Measurements from ENCODE around the gene DNAJC16. TPM values are rescaled to one million over a fixed set of nuclear protein-coding genes. Genes with fewer than 3 reads are reported as not detected.

DNAJC16 gene
- total RNA-seq, 1 donor from 2014 or later: 35.9 TPM

GRCh38 chr1:15524283-15525049 is 2.2 kb upstream of the DNAJC16 start:
- peaks cover 49% of the 10 kb centered on the region for H3K4me1 Mint-ChIP-seq
- peak overlapping the region; percentile 87 for H3K4me3 Mint-ChIP-seq
- intact Hi-C loops (cut with micrococcal nuclease): loop anchor here (1.0 to 10.0 kb wide), 11 partner anchors 93 to 1910 kb away; partner anchors contain the start of genes DDI2, PRDM2, RCC2 and SDHB
- ChIA-PET CTCF (interaction anchor here (1.0 kb wide), 1 partner anchor 9 kb away, joined by 3 read pairs; no protein-coding TSS in a partner anchor), POLR2A (interaction anchor here (0.9 to 1.1 kb wide), 4 partner anchors 93 to 1381 kb away, joined by 4 to 11 read pairs (median 6); partner anchors contain the start of genes DDI2 and ZBTB17)
- peak overlapping the region; percentile 99 for H3K27ac Mint-ChIP-seq
- peaks cover 10% of the 10 kb centered on the region for H3K36me3 Mint-ChIP-seq (ENCODE audit: low read depth)
- H3K9me3 Mint-ChIP-seq: no peaks in the 10 kb centered on the region
- ATAC-seq (ENCODE audit: low read depth) (peak; percentile 56), DNase-seq (peak; percentile 99)
- TF ChIP-seq CTCF (IDR thresholded peaks at IDR 0.05): no peak
- no peaks in the 10 kb centered on the region for H3K27me3 Mint-ChIP-seq

GRCh38 chr1:15525050-15526020 is 1.3 kb upstream of the DNAJC16 start:
- Mint-ChIP-seq H3K4me1 (peaks cover 48% of the 10 kb centered on the region), H3K9me3 (no peaks in the 10 kb centered on the region), H3K27me3 (no peaks in the 10 kb centered on the region), H3K36me3 (ENCODE audit: low read depth) (peaks cover 12% of the 10 kb centered on the region), H3K4me3 (peak overlapping the region; percentile 87), H3K27ac (peak overlapping the region; percentile 99)
- intact Hi-C loops (cut with micrococcal nuclease): loop anchor here (1.0 to 10.0 kb wide), 12 partner anchors 46 to 1909 kb away; partner anchors contain the start of genes PLEKHM2, PRDM2, RCC2 and SDHB
- ATAC-seq (ENCODE audit: low read depth) (peak; percentile 66), DNase-seq (no peak)
- ChIA-PET CTCF (no interaction called here), POLR2A (interaction anchor here (0.9 to 1.1 kb wide), 3 partner anchors 92 to 1380 kb away, joined by 4 to 8 read pairs (median 5); partner anchors contain the start of genes DDI2 and ZBTB17)
- TF ChIP-seq CTCF (IDR thresholded peaks at IDR 0.05): no peak

- H3K9me3 Mint-ChIP-seq: no peaks in the 10 kb centered on the region
- TF ChIP-seq CTCF (IDR thresholded peaks at IDR 0.05): no peak
- ATAC-seq (ENCODE audit: low read depth) (no peak), DNase-seq (no peak)
- intact Hi-C loops (cut with micrococcal nuclease): loop anchor here (1.0 to 10.0 kb wide), 8 partner anchors 45 to 1909 kb away; partner anchors contain the start of genes PLEKHM2, PRDM2, RCC2 and SDHB
- no peaks in the 10 kb centered on the region for H3K27me3 Mint-ChIP-seq
- ChIA-PET CTCF (no interaction called here), POLR2A (interaction anchor here (1.4 to 2.1 kb wide), 4 partner anchors 46 to 171 kb away, joined by 5 to 14 read pairs (median 11); partner anchors contain the start of gene DDI2)
- peaks cover 20% of the 10 kb centered on the region for H3K36me3 Mint-ChIP-seq (ENCODE audit: low read depth)
- peak overlapping the region; percentile 99 for H3K27ac Mint-ChIP-seq
- peak overlapping the region; percentile 87 for H3K4me3 Mint-ChIP-seq
- peaks cover 51% of the 10 kb centered on the region for H3K4me1 Mint-ChIP-seq
Observed at GRCh38 chr1:15526021-15526489, 593 bp upstream of the DNAJC16 start.

GRCh38 chr1:15531003-15531402 is 4.4 kb downstream of the DNAJC16 start:
- intact Hi-C loops (cut with micrococcal nuclease): no loop called here
- no peak for DNase-seq
- no peak for ATAC-seq (ENCODE audit: low read depth)
- no peak overlapping the region for H3K4me3 Mint-ChIP-seq
- H3K4me1 Mint-ChIP-seq: peaks cover 21% of the 10 kb centered on the region
- no peak for TF ChIP-seq CTCF (IDR thresholded peaks at IDR 0.05)
- no peaks in the 10 kb centered on the region for H3K27me3 Mint-ChIP-seq
- H3K27ac Mint-ChIP-seq: no peak overlapping the region
- CTCF ChIA-PET: no interaction called here
- no peaks in the 10 kb centered on the region for H3K9me3 Mint-ChIP-seq
- H3K36me3 Mint-ChIP-seq (ENCODE audit: low read depth): peaks cover 43% of the 10 kb centered on the region
- POLR2A ChIA-PET: no interaction called here

Data from activated B cell treated with CpG ODN at 0.5 μM for 24 hours (primary cell).